ENCODE measurements around the gene ERCC3.

The ERCC3 gene

GRCh38 chr2:127293748-127294562 lies at the start of gene ERCC3:
TSS of gene ERCC3 (minus strand) at chr2:127294144. CDS start at chr2:127294081, 63 bp downstream.
- DNase-seq = peak; percentile 69 to 85

GRCh38 chr2:127343277-127343676 lies 49.3 kb upstream of the ERCC3 start:
- DNase-seq = no peak

- DNase-seq = no peak
These were observed 48.2 kb upstream of the ERCC3 start for GRCh38 chr2:127342101-127342500.

- no peak for DNase-seq
These were observed 38.4 kb upstream of the ERCC3 start for GRCh38 chr2:127332335-127332734.

GRCh38 chr2:127330753-127331152 lies 36.8 kb upstream of the ERCC3 start:
- no peak for DNase-seq

GRCh38 chr2:127326289-127326945 lies 32.5 kb upstream of the ERCC3 start:
- no peak for DNase-seq

- peak; percentile 2 to 37 for DNase-seq
These were observed 30.7 kb upstream of the ERCC3 start for GRCh38 chr2:127324635-127325034.

GRCh38 chr2:127321303-127321702 lies 27.4 kb upstream of the ERCC3 start:
- DNase-seq = no peak

- no peak for DNase-seq
These were observed 26.8 kb upstream of the ERCC3 start for GRCh38 chr2:127320586-127321275.

GRCh38 chr2:127320067-127320466 lies 26.1 kb upstream of the ERCC3 start:
- no peak for DNase-seq

GRCh38 chr2:127314193-127314988 lies 20.4 kb upstream of the ERCC3 start:
- DNase-seq = no peak

- DNase-seq = no peak
These were observed 19.5 kb upstream of the ERCC3 start for GRCh38 chr2:127313406-127313805.

- DNase-seq = no peak
These were observed 17.0 kb upstream of the ERCC3 start for GRCh38 chr2:127310980-127311379.

GRCh38 chr2:127309468-127309867 lies 15.5 kb upstream of the ERCC3 start:
- no peak for DNase-seq

GRCh38 chr2:127308586-127309138 lies 14.7 kb upstream of the ERCC3 start:
- DNase-seq = no peak

GRCh38 chr2:127305990-127306585 lies 12.1 kb upstream of the ERCC3 start:
- DNase-seq = no peak

GRCh38 chr2:127302168-127302567 lies 8.2 kb upstream of the ERCC3 start:
- DNase-seq = no peak

GRCh38 chr2:127293386-127293747 lies 577 bp downstream of the ERCC3 start:
- DNase-seq = no peak

- DNase-seq = no peak
These were observed 5.7 kb downstream of the ERCC3 start for GRCh38 chr2:127288274-127288673.

GRCh38 chr2:127283275-127283674 lies 10.7 kb downstream of the ERCC3 start:
- DNase-seq = no peak

- DNase-seq = no peak
These were observed 13.3 kb downstream of the ERCC3 start for GRCh38 chr2:127280693-127281092.

- DNase-seq = no peak
These were observed 14.2 kb downstream of the ERCC3 start for GRCh38 chr2:127279781-127280180.

Data from NCI-H446 (cell line).